Measurements from ENCODE around the gene WDR20. TPM values are rescaled to one million over a fixed set of nuclear protein-coding genes. Genes with fewer than 3 reads are reported as not detected.
A peak's percentile ranks its signal among the peaks of the same experiment; 100 is the strongest.

The WDR20 gene
- polyA plus RNA-seq, 1 of the 3 experiments (the other 2 are of a cell fraction) = 12.4 TPM

DNA sequence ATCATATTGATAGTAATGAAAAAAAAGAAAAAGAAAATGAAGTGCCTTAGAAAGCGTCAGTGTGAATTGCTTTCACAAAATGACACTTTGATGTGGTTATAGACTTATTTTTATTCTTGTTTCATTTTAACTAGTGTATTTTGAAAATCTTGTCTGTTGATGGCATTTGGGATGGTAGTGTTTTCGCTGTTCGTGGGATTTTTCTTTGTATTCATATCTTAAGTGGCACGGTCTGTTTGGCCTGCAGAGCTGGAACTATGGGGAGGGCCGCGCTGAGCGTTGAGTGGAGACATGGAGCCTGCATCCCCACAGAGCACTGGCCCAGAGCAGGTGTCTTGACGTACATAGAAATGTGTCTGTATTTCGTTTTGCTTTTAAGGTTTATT lies 61.6 kb downstream of the WDR20 start:
- 93% methylated on average over 9 of the region's 9 CpGs for WGBS (ENCODE audit: low lambda C conversion rate)
- no peak overlapping the region for H3K9ac ChIP-seq
- peak overlapping the region in 1 of 2 experiments; percentile 72; a peak in 1 of 4 replicates for H3K27ac ChIP-seq (ENCODE audit: low read depth in 2 of 2, low read length in 1 of 2)
- TF ChIP-seq GATA2 (CRISPR knock-in tag; IDR thresholded peaks at IDR 0.05) (no peak), NRF1 (IDR thresholded peaks at IDR 0.05; ENCODE audit: low read depth, low read length) (no peak), RXRA (IDR thresholded peaks at IDR 0.05; ENCODE audit: borderline replicate concordance, low read depth) (no peak), FOXJ3 (CRISPR knock-in tag; IDR thresholded peaks at IDR 0.05) (no peak), TCF12 (IDR thresholded peaks at IDR 0.05) (no peak), MXI1 (IDR thresholded peaks at IDR 0.05; ENCODE audit: low read depth, low read length) (no peak), NFIC (IDR thresholded peaks at IDR 0.05; ENCODE audit: borderline replicate concordance) (no peak), TEAD4 (IDR thresholded peaks at IDR 0.05; ENCODE audit: borderline replicate concordance, insufficient read depth) (no peak), YY1 (IDR thresholded peaks at IDR 0.05; ENCODE audit: low read depth) (no peak)
- TF ChIP-seq, protein P1, sequence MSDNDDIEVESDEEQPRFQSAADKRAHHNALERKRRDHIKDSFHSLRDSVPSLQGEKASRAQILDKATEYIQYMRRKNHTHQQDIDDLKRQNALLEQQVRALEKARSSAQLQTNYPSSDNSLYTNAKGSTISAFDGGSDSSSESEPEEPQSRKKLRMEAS (IDR thresholded peaks at IDR 0.05; ENCODE audit: low read depth) = no peak
- no peak overlapping the region for H2AFZ ChIP-seq (ENCODE audit: low read depth)
- DNase-seq = no peak
- no peaks in the 10 kb centered on the region for H3K9me2 ChIP-seq
- H3K4me1 ChIP-seq (ENCODE audit: control insufficient read depth in 1 of 2, insufficient read depth in 2 of 2, low read depth in 1 of 2, low read length in 1 of 2) = peaks cover 0 to 37% of the 10 kb centered on the region in 2 experiments; a peak in 2 of 4 replicates
- CTCF ChIA-PET = interaction anchor here (1.0 kb wide), 1 partner anchor 113 kb away, joined by 6 read pairs; no protein-coding TSS in a partner anchor
- no peaks in the 10 kb centered on the region for H3K27me3 ChIP-seq (ENCODE audit: insufficient read depth)
- no peak overlapping the region for H3K4me3 ChIP-seq (ENCODE audit: low read depth in 2 of 2, low read length in 1 of 2)
- peaks cover 10% of the 10 kb centered on the region; the same call in 1 of the 2 replicates for H4K20me1 ChIP-seq (ENCODE audit: insufficient read depth)
- H3K4me2 ChIP-seq = no peak overlapping the region
- POLR2A ChIA-PET = no interaction called here
- no peaks in the 10 kb centered on the region for H3K9me3 ChIP-seq
- H3K79me2 ChIP-seq (ENCODE audit: insufficient read depth) = peaks cover 41% of the 10 kb centered on the region; the same call in 1 of the 2 replicates
- peaks cover 23 to 26% of the 10 kb centered on the region in 2 experiments for H3K36me3 ChIP-seq (replicated peaks in 1 of 2; ENCODE audit: control insufficient read depth in 1 of 2, insufficient read depth in 2 of 2, low read length in 1 of 2)
- no peaks in the 10 kb centered on the region for H3F3A ChIP-seq (replicated peaks; ENCODE audit: insufficient read depth)

DNA sequence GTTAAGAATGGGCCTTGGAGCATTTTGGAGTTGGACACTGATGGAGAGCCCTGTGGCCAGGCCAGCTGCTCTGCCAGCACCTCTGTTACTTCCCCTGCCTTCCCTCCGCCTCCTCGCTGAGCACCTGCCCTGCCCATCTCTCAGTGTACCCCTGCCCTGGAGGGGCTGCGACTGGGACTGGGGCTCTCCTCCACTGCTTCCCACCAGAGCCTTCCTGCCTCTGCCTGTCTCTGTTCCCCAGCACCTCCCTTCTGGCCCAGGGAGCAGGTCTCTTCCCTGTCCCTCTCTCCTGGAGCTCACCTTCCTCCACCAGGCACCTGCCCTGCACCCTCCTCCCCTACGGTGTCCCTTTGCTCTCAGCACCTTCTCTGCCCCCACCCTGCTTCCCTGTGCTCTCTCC lies 62.1 kb downstream of the WDR20 start:
- POLR2A ChIA-PET = no interaction called here
- 0 out of 2 replicates have a peak, but pooled peaks cover 9% of the 10 kb centered on the region for H4K20me1 ChIP-seq (ENCODE audit: insufficient read depth)
- TF ChIP-seq TEAD4 (IDR thresholded peaks at IDR 0.05; ENCODE audit: borderline replicate concordance, insufficient read depth) = no peak
- no peak for TF ChIP-seq ELF1 (IDR thresholded peaks at IDR 0.05)
- no peak for TF ChIP-seq JUND (IDR thresholded peaks at IDR 0.05)
- no peak for TF ChIP-seq NRF1 (IDR thresholded peaks at IDR 0.05; ENCODE audit: low read depth, low read length)
- no peak for TF ChIP-seq RFX5 (IDR thresholded peaks at IDR 0.05; ENCODE audit: low read length)
- TF ChIP-seq FOXJ3 (CRISPR knock-in tag; IDR thresholded peaks at IDR 0.05) = no peak
- no peak for TF ChIP-seq GATA2 (CRISPR knock-in tag; IDR thresholded peaks at IDR 0.05)
- TF ChIP-seq, protein P2, sequence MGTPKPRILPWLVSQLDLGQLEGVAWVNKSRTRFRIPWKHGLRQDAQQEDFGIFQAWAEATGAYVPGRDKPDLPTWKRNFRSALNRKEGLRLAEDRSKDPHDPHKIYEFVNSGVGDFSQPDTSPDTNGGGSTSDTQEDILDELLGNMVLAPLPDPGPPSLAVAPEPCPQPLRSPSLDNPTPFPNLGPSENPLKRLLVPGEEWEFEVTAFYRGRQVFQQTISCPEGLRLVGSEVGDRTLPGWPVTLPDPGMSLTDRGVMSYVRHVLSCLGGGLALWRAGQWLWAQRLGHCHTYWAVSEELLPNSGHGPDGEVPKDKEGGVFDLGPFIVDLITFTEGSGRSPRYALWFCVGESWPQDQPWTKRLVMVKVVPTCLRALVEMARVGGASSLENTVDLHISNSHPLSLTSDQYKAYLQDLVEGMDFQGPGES (IDR thresholded peaks at IDR 0.05; ENCODE audit: low read depth, low read length) = no peak
- TF ChIP-seq EZH2phosphoT487 (IDR thresholded peaks at IDR 0.05; ENCODE audit: borderline replicate concordance, low read depth) = no peak
- no peak for TF ChIP-seq YY1 (IDR thresholded peaks at IDR 0.05; ENCODE audit: low read depth)
- no peak for TF ChIP-seq SMC3 (IDR thresholded peaks at IDR 0.05; ENCODE audit: low read depth, low read length)
- TF ChIP-seq RCOR1 (IDR thresholded peaks at IDR 0.05; ENCODE audit: low read length) = no peak
- TF ChIP-seq RAD21 (IDR thresholded peaks at IDR 0.05; ENCODE audit: low read length) = no peak
- TF ChIP-seq, protein P3, sequence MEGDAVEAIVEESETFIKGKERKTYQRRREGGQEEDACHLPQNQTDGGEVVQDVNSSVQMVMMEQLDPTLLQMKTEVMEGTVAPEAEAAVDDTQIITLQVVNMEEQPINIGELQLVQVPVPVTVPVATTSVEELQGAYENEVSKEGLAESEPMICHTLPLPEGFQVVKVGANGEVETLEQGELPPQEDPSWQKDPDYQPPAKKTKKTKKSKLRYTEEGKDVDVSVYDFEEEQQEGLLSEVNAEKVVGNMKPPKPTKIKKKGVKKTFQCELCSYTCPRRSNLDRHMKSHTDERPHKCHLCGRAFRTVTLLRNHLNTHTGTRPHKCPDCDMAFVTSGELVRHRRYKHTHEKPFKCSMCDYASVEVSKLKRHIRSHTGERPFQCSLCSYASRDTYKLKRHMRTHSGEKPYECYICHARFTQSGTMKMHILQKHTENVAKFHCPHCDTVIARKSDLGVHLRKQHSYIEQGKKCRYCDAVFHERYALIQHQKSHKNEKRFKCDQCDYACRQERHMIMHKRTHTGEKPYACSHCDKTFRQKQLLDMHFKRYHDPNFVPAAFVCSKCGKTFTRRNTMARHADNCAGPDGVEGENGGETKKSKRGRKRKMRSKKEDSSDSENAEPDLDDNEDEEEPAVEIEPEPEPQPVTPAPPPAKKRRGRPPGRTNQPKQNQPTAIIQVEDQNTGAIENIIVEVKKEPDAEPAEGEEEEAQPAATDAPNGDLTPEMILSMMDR (IDR thresholded peaks at IDR 0.05) = no peak
- TF ChIP-seq GABPA (IDR thresholded peaks at IDR 0.05; ENCODE audit: low read depth) = no peak
- TF ChIP-seq, protein P4, sequence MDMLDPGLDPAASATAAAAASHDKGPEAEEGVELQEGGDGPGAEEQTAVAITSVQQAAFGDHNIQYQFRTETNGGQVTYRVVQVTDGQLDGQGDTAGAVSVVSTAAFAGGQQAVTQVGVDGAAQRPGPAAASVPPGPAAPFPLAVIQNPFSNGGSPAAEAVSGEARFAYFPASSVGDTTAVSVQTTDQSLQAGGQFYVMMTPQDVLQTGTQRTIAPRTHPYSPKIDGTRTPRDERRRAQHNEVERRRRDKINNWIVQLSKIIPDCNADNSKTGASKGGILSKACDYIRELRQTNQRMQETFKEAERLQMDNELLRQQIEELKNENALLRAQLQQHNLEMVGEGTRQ (IDR thresholded peaks at IDR 0.05; ENCODE audit: borderline replicate concordance, low read depth, low read length) = no peak

More for the DNA sequence above, 62.1 kb downstream of the WDR20 start:
- Histone ChIP-seq H3K79me2 (ENCODE audit: insufficient read depth) (peaks cover 39% of the 10 kb centered on the region; the same call in 1 of the 2 replicates), H3K9ac (no peak overlapping the region), H3K27me3 (ENCODE audit: insufficient read depth) (no peaks in the 10 kb centered on the region), H2AFZ (ENCODE audit: low read depth) (no peak overlapping the region), H3K4me1 (ENCODE audit: control insufficient read depth in 1 of 2, insufficient read depth in 2 of 2, low read depth in 1 of 2, low read length in 1 of 2) (peaks cover 0 to 37% of the 10 kb centered on the region in 2 experiments; a peak in 2 of 4 replicates), H3K36me3 (replicated peaks in 1 of 2; ENCODE audit: control insufficient read depth in 1 of 2, insufficient read depth in 2 of 2, low read length in 1 of 2) (peaks cover 23 to 26% of the 10 kb centered on the region in 2 experiments), H3K4me2 (no peak overlapping the region), H3K27ac (ENCODE audit: low read depth in 2 of 2, low read length in 1 of 2) (peak overlapping the region in 1 of 2 experiments; percentile 23; a peak in 1 of 4 replicates), H3K9me2 (no peaks in the 10 kb centered on the region), H3F3A (replicated peaks; ENCODE audit: insufficient read depth) (no peaks in the 10 kb centered on the region), H3K4me3 (ENCODE audit: low read depth in 2 of 2, low read length in 1 of 2) (no peak overlapping the region), H3K9me3 (no peaks in the 10 kb centered on the region)
- no peak for DNase-seq
- 94% methylated on average over 4 of the region's 4 CpGs for WGBS (ENCODE audit: low lambda C conversion rate)
- CTCF ChIA-PET = interaction anchor here (0.9 to 1.0 kb wide), 2 partner anchors 113 to 115 kb away, joined by 3 to 6 read pairs; no protein-coding TSS in a partner anchor
